NK-92 (cell line): ENCODE results near the gene NHLH2.

Experiments
- DNase-seq: peaks from one replicate; lab custom pipeline; 2025; ENCODE audit not compliant: unreplicated experiment; lab: John Stamatoyannopoulos, UW

The NHLH2 gene

DNA sequence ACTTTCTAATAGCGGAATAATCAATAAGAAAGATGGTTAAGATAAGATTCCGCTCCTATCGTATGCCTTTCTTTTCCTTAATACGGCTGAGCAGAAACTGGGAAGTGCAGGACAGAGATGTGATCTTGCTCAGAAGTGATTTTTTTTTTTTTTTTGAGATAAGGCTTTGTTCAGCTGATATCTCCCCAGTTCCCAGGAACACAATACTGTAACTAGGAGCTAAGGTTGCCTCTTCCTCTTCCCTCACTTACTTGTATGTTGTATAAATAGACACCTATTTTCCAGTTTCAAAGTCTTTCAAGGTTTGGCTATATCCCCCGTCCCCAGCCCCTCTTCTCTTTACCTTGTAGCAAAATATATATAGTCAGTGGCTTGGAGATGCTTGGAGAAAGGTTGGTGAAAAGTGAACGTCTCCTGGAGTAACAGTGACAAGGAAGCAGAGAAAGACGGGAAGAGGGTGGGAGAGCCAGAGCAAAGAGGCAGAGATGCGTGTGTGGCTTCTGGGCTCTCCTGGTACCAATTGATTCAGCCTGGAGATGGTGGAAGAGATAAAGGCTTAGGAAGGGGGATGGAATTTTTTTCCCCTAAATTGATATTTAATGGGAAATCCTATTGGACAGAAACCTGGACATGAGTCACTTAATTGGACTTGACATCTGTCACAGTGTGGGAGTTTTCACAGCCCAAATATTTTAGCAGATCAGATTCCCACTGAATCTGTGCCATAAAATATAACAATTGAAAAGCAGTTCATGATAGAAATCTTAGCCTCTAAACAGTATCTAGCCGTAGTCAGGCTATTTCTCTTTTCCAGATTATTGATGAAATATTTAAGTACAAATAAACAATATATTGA lies at the start of gene NHLH2:
Gene NHLH2 (minus strand): TSS at position 522 of the 856 bp plus-strand sequence. CDS start 2,754 bp downstream, outside the sequence.
- no peak for DNase-seq

DNA sequence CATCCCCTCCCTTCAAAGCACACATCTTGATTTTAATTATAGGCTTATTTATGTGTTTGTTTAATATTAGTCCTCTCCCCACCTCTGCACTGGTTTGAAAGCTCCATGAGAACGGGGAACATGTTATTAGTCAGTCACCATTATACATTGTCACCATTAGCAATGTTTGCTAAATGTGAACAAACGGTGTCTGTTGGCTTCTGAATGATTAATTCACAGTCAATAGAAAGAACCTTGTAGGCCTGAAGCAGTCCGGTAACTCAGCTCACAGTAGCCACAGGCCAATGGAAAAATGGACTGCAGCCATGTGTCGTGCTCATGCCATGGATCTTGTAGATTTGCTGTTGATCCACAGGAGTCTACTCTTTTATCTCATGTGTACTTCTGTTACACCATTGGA lies 49.7 kb upstream of the NHLH2 start:
- no peak for DNase-seq

DNA sequence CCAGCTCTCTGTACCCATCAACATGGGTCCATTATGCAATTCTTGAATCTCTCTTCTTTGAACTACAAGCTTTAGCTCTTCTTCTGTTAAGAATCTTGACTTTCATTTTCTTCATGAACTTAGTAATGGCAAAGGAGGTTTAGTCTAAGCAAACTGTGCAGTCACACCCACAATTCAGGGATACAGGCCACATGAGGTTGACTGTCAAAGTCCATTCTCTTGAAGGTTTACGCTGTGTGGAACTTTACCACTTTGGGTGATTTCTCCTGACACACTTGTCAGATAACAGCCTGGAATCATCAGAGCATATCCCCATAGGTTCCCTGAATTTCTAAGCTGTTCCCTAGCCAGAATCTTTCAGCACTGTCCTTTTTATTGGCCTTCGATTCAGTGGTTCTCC lies 48.0 kb upstream of the NHLH2 start:
- DNase-seq: no peak

DNA sequence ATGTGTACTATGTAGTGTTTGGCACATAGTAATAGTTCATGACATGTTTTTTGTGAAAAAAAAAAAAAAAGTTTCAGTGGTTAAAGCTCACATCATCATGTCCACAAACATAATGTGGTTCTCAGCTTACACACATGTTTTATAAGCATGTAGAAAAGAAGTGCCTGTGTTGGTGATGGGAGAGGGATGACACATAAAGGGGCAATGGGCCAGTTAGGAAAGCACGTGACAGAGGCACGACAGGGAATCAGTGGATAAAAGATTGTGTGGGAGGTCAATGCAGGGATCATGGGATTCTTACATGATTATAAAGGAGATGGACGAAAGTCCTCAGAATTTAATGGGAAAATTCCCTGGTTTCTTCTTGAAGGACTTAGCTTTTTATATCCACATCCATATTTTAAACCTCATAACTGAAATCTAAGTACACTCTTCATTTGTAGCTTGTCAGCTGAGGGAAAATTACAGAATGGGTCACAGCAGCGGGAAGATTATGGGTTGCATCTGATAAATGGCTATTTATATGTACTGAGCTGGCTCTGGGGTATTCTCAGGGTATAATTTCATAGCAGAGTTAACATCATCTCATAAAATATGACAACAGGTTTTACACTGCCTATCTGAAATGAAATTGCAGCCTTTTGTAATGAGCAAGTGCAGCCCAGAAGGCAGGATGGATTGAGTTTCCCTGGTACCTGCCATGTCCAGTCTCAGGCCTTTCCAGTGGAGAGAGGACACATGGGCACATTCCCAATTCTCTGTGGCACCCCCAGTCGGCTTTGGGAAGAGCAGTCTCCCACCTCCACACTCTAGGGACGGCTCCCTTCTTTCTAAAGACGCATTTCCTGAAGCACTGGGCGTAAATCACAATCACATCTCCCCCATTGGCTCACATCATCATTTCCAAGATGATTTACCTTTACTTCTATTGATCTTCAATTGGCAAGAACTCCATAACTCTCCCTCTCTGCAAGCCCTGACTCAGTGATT lies 42.3 kb upstream of the NHLH2 start:
- no peak for DNase-seq

DNA sequence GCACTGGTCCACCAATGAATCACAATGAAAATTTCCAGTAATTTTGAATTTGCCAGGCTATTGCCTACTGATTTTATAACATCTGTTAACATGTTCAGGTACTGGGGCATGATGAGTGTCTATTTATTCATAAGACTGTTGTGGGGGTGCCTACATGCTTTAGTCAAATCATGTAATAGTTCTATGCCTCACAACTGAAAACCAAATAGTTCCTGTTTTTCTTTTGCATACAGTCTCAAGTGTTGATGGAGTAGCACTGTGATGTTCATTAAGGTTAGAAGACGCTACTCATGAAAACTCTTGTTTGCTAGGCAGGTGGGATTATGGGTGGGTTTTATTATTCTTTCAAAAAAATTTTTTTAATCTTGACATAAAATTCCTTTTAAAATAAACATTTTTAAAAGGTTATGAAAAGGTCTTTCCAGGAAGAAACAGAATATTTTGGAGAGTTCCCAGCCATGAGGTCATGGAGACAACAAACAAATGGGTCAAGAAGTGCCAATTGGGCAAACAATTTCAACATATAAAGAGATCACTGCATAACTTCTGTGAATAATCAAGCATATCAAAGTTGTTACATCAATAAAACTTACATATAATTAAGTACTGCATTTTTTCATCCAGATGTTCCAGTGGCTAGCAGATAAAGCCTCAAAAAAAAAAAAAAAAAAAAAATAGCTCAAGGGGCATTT lies 40.2 kb upstream of the NHLH2 start:
- no peak for DNase-seq

DNA sequence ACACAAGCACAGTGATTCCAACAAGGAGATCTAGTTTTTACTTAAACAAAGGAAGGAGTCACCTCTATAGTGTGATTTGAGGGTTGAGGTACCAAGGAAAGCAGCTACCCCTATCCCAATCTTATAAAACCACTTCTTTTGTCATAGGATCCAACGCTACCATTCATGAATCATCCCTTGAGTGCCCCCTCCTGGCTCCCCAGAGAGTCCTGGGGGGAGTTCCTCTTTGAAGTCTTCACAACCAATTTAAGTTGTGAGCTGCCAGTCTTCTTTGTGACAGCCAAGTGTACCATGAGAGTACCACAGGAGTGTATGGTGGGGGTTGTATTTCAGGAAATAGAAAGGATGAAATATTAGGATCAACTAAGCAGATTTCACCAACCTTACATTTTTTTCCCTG lies 39.1 kb upstream of the NHLH2 start:
- no peak for DNase-seq

DNA sequence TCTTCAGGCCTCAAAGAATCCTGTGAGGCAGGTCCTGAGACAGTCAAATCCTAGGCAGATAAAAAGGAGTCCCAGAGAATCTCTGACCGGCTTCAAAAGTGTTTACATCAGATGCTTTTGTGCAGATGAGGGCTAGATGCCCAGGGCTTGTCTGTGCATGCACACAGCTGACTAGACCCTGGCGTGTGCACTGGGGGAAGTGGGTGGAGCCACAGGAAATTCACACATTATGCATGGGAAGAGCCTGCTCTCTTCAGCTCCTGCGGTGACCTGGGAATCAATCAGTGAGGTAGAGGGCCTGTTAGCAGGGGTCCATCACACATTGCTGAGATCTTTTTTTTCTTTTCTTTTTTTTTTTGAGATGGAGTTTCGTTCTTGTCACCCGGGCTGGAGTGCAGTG lies 36.6 kb upstream of the NHLH2 start:
- no peak for DNase-seq

DNA sequence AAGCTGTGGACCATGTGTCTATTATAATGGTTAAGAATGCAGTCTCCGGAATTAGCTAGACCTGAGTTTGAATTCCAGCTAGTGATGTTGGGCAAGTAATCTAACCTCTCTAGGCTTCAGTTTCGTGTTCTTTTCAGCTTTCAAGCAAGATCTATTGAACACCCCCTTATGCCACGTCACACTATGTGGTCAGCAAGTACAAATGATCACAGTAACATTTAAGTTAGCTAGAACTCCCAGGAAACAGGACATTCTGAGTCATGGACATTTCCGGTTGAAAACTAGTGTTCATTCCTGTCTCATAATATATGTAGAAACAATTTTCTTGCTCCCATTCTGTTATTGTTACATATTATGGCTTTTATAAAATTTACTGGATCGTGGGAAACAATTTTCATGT lies 34.0 kb upstream of the NHLH2 start:
- no peak for DNase-seq

DNA sequence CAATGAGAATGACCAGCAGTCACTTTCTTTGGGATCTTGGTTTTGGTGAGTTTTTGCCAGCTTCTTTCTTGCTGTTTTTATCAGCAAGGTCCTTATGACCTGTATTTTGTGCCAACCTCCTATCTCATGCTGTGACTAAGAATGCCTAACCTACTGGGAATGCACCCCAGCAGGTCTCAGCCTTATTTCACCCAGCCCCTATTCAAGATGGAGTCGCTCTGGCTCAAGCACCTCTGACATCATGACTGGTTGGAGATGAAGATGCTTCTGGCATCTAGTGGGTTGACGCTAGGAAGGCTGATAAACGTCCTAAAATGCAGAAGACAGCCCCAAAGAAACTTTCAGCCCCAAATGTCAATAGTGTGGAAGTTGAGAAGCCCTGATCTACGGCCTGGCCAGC lies 33.6 kb upstream of the NHLH2 start:
- DNase-seq: no peak

DNA sequence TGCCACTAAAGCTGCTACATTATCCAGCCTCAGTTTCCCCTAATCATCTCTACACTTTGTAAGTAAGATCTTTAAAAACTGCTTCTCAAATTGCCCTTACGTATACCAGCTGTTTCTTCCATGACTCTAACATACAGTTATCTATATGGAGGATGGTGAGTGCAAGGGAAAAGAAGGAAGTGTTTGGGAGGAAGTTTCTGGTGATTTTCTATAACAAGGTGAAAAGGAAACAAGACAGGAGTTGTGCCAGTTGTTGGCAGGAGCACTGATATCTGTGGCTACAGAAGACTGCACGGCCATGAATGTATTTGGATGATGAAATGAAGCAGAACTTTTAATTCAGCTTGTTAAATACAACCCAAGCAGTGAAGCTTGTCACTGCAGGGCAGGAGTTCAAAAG lies 32.3 kb upstream of the NHLH2 start:
- DNase-seq: no peak

DNA sequence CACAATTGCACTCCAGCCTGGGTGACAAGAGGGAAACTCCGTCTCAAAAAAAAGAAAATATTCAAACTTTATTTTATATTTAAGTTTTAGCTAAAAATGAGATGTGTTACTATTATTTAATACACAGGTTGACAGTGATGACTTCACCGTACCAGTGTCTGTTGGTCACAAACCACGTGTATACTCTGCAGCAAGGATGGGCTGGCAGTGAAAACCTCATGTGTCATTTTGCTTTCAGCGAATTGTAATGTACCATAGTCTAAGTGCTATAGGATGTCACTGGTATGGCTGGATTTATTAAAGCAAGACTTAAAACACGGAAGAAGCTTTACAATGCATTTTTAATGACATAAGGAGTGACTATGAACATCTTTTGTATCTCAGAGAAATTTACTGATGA lies 28.1 kb upstream of the NHLH2 start:
- no peak for DNase-seq

DNA sequence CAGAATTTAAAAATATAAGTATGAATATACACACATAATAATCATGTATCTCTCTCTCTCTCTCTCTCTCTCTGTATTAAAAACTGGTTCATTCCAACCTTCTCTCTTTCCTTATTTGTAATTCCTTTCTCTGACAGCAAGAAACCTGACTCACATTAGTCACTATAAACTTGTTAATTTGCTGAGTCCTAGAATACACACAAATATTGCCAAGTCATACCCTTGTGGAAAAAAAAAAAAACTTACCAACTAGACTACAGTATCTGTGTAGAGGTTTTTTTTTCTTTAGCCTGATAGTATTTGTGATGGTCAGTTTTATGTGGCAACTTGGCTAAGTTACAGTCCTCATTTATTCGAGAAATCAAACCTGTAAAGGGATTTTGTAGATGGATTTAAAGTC lies 26.3 kb upstream of the NHLH2 start:
- DNase-seq: no peak

DNA sequence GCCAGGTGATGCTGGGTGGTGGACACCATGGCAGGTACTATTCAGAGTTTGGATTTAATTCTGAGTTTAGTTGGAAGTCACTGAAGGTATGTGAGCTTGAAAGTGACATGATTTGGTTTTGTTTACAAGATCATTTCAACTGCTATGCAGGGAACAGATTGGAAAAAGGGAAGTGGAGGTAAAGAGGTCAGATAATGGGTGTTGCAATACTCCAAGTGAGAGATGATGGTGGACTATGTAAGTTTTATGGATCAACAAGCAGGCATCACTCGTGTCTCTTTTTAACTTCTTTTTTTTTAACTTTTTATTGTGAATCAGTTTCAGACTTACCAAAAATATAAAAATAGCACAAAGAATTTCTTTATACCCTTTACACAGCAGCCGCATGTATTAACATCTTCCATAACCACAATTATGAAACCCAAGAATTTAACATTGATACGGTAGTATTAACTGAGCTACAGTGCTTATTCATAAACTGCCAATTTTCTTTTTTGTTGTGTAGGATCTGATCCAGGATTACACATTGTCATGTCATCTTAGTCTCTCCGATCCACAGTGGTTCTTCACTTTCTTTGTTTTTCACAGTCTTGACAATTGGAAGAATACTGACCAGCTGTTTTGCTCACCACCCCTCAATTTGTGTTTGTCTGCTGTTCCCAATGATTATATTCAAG lies 24.9 kb upstream of the NHLH2 start:
- DNase-seq: no peak

DNA sequence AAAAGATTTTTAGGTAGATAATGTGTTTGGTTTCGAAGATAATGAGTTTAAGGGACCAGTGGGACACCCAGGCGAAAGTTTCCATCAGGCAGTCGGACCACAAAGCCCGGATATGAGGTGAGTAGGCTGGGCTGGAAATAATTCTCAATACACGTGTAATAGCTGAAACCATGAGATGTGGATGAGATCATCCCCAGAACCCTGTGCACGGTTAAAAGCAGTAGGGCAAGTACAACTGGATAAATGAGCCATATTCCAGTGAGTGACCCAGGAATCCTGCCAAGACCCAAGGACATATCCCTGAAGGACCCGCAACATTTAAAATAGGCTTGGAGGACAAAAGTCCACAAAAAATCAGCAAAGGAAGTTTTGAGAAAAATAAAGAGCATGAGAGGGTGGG lies 21.5 kb upstream of the NHLH2 start:
- no peak for DNase-seq

DNA sequence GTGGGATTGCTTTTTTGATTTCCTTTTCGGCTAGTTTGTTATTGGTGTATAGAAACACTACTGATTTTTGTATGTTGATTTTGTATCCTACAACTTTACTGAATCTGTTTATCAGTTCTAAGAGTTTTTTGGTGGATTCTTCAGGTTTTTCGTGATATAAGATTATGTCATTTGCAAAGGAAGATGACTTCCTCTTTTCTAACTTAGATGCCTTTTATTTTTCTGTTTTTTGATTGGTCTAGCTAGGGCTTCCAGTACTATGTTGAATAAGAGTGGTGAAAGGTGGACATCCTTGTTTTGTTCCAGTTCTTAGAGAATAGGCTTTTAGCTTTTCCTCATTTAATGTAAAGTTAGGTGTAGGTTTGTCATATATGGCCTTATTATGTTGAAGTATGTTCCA lies 13.1 kb upstream of the NHLH2 start:
- no peak for DNase-seq

DNA sequence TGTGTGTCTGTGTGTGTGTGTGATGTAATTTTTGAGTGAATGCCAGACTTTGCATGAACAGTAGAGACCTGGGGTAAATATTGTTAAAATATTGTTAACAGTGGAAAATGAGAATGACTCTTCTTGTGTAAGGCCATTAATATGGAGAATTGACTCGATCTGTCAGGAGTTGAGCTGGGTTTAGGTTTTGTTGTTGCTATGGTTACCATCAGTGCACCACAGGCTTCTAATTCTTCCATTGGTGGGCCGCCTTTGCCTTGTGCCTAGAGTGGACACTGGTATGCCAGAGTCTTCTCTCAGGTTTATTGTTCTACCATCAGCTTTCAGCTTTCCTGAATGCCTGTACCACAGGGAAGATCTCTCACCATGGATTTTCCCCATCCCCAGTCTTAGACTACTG lies 10.0 kb upstream of the NHLH2 start:
- no peak for DNase-seq

DNA sequence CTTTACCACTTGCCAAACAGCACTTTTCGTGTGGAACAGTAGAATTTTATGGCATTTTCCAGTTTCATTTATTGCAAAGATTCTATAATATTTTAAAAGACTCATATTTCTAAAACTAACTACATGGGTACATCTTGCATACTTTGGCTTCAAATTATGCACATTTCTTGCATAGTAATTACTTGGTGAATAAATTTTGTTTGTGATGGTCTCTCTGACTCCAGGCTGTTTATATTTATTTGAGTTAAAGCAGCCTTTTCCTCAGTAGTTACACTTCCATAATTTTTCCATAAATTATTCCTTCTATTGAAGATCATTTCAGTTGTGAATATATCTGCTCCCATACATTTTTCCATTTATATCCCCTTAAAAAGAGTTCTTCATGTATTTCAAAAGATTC lies 6.9 kb upstream of the NHLH2 start:
- no peak for DNase-seq

DNA sequence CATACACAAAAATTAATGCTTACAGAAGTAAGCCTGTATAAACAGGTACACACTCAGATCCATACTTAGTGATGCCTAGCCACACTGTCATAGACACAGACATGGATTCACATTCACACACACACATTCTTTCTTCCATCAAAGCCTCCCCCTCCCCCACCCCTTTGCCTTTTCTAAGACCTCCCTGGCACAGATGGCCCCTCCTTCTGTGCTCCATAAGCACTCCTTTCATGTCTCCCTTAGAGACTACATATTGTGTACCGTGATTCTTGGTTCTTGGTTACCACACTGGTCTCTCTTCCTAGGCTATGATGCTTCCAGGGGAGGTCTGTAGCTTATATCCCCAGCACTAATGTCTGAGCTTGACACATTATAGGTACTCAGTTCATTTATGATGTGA lies 2.0 kb upstream of the NHLH2 start:
- no peak for DNase-seq

DNA sequence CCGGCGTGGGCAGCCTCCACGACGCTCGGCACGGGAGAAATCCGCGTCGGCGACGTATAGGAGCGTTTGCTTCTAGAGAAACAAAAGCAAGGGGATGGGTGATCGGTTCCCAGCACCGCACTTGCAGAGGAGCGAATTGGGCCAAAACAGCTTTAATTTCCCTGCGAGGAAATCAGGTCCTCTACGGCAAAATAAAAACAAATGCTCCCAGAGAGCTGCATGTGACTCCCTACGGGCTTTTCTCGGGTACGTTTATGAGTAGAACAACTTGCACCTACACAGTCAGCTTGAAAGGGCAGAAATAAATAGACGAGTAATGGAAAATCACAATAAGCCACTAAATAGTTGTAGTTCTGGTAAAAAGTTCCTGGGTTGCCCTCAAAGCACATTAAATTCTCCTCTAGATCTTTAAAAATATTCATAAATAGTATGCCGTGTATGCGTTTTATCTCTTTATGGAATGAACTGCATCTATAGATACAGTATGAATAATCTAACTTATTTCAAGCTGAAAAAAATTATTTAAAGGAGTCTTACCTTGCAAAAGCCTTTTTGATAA lies 1.2 kb downstream of the NHLH2 start:
- DNase-seq: no peak

DNA sequence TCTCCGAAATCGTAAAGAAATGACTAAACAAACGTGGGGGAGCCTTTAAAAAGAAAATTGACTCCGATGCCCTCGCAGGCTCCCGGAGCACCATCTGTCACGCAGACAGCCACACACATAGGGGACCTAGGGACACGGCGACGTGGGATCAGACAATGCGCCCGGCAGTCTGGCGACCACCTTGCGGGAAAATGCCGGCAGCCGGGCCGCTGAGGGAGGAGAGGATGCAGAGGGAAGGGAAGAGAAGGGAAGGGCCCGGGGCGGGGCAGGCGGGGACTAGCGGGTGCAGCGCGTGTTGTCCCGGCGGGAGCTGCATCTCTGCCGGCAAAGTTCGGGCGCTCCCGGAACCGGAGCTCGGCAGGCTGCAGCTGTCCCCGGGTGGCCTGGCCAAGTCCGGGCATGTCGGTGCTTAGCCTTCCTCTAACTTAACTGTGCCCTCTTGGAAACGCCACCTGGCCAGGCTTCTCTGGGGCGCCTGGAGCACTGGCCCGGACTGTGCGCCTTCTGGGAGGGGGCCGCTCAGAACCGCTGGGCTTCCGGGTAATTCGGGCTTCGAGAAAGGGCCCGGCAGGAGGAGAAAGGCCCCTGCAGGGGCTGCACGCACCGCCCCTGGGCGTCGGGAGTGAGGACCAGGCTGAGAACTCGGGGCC lies 1.8 kb downstream of the NHLH2 start:
- DNase-seq: no peak
